ENCODE measurements around the gene GABBR1.

GRCh38 chr6:29537714-29538403, 95.1 kb downstream of the GABBR1 start:
- no peak for TF ChIP-seq CTCF (IDR thresholded peaks at IDR 0.05)
- no peak for TF ChIP-seq POLR2A (IDR thresholded peaks at IDR 0.05)
